Measurements from ENCODE around the gene PCDH9.
"Not testable (repeated sequence)": the region's sequence is repeated elsewhere in the genome, so short reads cannot be mapped to it uniquely, and the experiment has no call there.

Gene PCDH9

GRCh38 chr13:67122251-67122650, 107.9 kb downstream of the PCDH9 start:
- DNase-seq, result no peak

DNA sequence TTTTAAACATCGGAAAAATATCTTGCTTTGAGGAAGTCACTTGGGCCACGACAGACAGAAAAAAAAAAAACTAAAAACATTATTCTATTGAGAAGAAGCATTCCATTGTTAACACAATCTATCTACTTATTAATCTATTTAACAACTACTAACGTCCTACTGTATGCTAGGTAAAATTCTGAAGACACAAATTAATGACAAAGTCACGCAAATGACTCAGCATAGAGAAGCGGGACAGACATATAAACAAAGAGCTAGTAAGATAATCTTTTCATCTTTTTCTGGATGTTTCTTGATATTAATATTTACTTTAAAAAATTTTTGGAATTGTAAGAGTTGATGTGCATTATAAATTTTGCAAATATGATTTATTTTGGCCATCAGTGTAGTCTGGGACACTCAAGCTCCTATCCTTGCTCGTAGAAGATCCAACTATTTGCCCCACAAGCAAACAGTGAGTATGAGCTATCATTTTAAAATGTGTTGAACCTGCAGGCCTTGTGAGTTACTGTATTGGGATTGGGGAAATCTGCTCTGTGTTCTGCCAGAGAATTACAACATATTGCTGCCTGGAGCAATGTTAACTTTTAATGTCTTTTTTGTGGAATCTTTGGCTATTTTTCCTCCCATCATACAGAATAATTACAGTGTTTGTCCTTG, 109.1 kb downstream of the PCDH9 start:
- no peak for DNase-seq

DNA sequence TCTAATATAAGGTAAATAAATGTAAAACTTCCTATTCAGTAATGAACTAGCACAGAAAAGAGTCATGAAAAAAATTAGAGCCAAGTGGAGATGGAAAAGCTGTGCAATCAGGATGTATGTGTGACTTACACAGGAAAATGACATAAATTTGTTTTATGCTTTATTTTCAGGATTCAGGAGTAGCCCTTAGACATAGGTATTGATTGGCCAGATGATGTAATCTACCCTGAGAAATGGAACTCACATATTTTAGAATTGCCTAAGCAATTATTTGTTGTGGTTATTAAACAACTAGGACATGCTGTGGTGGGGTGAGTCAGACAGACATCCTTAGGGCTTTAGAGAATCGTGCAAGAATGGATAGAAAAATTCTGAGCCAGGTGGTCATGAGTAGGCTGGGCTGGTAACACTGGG, 110.6 kb downstream of the PCDH9 start:
- no peak for DNase-seq

DNA sequence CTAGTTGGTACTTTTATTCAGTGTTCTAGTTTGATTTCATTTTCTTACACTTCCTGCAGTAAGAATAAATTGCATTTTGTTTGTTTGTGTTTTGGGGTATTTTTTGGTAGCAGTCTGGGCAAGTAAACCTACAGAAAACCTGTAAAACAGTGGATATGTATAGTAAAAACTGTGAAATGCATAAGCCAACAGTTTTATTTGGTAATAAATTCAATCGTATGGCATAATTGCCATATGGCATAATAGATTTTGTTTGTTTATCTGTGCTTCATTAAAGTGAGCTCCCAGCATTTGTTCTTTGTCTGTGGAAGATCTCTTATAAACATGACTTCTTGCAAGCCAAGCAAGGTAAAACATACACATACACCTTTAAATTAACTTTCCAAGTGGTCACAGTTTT, 111.9 kb downstream of the PCDH9 start:
- DNase-seq, result no peak

DNA sequence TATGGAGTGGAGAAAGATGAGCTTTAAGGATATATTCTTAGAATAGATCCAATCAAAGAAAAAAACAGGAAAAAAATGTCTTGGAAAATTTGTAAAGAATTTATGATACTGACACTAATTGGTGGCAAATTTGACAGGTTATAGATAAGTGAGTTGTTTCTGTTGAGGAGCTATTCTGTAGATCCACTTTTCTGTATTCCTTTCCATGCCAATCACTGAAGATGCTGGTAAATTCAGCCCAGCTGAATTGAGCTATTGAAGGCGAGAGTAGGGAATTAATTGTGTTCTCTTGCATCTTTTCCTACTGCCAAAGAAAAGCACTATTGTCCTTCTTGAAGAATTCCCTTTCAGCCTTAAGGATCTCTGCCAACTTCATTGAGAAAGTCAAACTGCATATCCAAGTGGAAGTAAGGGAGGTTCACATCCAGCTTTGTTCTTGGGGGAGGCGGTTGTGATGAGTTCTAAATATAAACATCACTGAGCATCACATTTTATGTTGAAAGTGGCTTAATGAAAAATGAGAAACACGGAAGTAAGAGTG, 113.1 kb downstream of the PCDH9 start:
- no peak for DNase-seq

DNA sequence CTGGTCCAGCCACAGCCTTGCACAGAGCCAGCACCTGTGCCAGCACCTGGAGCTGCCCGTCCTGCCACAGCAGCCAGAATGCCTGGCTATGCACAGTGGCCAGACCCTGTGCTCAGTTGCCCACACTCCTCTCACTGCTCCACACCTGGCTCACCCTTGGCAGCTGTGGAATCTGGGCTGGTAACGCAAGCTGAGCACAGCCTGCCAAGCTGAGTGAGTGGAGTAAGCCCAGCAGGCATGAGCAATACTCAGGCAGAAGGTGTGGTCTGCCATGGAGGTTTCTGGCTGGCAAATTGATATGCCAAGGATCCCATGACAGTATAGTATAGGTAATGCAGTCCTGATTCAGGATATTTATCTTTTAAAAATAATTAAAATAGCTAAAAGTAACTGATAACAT, 122.2 kb downstream of the PCDH9 start:
- DNase-seq, result no peak

DNA sequence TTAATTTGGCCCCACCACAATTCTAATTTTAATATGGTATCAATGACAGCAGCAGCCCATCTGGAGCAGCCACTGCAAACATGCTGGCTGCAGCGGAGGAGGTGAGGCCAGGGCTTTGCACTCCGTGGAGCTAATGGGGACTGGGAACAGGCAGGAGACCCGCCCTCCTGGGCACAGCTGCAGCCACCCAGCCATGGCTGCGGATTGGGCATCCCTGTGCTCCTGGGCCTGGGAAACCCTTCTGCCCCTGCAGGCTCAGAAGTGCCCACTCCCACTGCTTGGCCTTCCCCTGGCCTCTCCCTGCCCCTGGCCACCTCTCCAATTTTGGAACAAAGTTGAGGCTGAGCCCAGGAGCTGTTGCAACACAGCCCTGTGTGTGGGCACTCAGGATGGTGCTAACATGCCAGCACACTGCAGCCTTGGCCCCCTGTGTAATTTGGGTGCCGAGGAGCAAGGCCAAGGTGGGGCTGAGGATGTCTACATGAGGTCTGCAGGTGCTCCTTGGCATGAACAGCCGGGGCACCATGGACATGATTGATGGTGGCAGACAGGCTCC, 123.6 kb downstream of the PCDH9 start:
- no peak for DNase-seq

DNA sequence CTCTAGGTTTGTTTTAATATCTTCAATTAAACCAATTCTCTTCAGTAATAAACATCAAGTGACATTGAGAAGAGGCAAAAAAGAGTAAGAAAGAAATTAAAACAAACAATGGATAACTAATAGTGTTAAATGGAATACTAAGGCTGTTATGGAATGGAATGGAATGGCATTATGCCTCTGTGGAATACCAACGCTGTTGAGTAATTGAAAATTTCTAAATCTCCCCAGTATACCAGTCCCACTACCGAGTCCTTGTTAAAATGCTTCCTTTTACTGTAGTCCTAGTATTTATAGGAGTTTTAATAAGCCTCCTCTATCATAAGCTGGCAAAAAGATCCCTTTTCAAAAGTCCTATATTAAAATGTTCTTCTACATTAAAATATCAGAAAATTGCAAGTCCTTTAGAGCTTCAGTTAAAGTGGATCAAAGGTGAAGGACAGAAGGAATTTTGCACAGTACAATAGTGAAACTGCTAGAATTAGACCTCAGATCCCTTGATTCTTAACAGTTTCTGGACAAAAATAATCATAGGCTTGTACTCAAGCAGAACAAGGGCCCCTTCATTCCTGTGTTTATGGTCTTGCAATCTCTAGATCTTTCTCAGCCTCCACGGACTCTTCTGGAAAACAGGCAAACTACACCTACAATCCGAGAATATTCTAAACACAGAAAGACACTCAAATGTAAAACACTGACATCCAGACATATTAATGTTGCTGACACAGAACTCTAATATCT, 128.2 kb downstream of the PCDH9 start:
- no peak for DNase-seq

DNA sequence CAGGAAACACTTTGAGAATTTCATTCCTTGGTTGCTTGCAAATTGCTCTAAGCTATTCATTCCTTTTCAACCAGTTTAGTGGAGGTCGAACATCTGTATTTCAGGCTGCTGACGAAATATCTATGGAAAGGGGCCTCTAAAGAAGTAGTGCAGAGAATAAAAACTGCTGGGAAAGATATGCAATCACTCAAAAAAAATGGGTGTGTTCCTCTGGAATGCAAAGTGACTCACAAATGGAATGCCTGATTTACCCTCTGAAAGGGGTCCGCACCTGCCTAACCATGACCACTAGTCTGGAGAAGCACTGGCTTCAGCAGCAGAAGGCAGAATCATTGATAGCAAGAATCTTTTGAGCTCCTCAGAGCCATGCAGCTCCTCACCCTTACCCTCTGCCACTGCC, 129.4 kb downstream of the PCDH9 start:
- no peak for DNase-seq

- DNase-seq, result no peak
Observed at GRCh38 chr13:67099494-67099893, 130.6 kb downstream of the PCDH9 start.

GRCh38 chr13:67097892-67098452, 132.2 kb downstream of the PCDH9 start:
- no peak for DNase-seq

DNA sequence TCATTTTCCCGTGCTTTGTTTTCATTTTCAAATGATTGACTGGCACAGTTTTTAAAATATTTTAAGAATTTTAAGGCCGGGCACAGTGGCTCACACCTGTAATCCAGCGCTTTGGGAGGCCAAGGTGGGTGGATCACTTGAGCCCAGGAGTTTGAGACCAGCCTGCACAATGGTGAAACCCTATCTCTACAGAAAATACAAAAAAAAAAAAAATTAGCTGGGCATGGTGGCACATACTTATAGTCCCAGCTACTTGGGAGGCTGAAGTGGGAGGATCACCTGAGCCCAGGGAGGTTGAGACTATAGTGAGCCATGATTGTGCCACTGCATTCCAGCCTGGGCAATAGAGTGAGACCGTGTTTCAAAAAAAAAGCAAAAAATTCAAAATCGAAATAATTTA, 133.2 kb downstream of the PCDH9 start:
- DNase-seq, result not testable (repeated sequence)

DNA sequence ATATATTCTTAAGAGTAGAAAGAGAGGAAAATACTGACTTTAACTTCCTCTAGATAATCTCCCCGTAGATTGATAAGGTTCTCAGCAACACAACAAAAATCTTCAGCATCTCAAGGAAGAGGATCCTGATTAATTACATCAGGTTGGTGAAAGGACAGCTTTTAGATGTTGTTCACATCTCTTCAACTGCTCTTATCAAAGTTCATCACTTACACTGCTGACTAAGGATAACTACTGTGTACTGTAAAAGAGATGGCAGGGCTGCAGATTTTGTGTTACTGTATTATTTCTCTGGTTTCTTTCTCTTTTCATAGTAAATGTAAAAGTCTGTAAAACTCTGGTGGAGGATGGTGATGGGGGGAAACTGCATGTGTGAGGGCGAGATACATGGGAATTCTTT, 133.7 kb downstream of the PCDH9 start:
- DNase-seq, result no peak

GRCh38 chr13:67095621-67096020, 134.5 kb downstream of the PCDH9 start:
- DNase-seq, result no peak

DNA sequence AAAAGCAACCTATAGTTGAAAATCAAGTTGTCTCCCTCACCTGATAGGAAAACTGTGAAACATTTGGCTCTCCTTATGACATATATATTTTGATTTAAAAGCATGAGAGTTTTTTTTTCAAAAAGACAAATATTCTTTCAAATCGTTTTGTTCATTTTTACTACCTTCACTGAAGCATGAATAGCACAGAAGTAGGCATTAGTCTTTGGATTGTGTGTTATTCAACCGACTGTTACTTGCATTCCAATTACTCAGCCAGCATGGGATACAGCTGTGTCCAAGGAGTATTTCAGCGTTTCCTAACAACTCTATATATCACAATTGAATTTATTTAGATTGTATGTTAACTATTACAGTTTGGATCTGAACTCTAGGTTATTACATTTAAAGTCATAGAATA, 135.2 kb downstream of the PCDH9 start:
- no peak for DNase-seq

DNA sequence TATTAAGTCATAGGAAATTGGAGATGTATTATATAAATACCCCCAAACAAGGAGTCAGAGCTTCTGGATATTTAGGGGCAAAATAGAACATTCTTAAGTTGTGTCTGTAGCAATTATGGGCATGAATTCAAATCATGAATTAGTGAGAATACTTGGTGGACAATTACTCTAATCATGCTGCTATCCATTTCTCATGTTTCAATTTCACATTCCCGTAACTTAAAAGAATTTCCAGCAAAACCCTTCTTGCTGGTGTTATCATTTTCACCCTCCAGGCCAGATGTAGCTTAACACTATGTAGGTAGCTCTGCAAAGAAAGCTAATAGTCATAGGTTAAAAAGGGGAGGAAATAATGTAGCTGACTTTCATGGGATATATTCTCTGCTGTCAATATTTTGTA, 136.1 kb downstream of the PCDH9 start:
- DNase-seq, result no peak

DNA sequence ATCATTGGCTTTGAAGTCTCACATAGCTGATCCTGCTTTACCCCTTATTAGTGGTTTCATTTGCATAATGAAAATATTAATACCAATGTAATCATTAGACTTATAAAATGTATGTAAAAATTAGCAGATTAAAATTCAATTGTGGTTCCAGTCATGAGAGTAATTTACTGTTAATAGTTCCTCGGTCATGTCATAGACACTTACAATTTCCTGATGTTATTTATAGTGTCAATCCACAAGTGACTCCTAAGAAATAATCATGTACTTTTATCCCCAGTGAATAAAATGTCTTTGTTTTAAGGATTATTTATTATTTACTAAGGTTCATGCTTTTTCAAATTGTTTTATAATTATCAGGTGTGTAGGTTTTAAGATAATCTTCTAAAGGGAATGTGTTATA, 138.5 kb downstream of the PCDH9 start:
- DNase-seq, result no peak

GRCh38 chr13:67090856-67091255, 139.3 kb downstream of the PCDH9 start:
- DNase-seq, result no peak

DNA sequence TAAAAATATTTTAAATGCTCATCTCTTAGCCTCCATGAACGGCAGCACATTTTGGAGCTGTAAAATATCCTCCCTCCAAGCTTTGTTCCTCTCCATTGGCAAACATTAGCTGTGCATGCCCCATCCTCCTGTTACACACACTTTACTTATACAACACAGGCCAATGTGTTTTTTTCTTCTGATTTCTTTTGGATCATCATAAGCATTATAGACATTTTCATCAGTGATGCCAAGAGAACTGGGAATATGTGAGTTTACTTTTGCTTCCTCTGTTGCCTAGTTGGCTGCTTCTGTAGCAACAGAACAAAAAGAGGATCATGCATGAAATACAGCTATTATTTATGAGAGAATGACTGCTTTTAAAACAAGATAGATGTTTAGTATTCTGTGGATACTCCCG, 142.6 kb downstream of the PCDH9 start:
- no peak for DNase-seq

DNA sequence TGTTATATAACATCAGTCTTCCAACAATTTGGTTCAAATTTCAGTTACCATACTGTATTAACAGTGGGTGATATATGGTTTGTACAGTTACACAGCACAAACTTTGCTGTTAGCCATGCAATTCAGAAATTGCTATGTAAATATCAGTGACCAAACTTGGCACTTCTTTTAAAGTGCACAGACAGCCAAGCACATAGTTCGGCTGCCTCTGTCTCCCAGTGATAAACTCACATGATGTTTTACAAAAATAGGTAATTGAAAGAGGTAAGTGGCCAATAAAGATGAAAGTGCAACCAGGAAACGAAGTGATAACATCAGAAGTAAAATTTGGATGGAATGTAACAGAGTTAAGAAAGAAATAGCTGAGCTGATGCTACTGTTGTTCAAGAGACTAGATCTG, 143.9 kb downstream of the PCDH9 start:
- no peak for DNase-seq

GRCh38 chr13:67084066-67084465, 146.1 kb downstream of the PCDH9 start:
- no peak for DNase-seq

- DNase-seq, result no peak
Observed at GRCh38 chr13:67083519-67083918, 146.6 kb downstream of the PCDH9 start.

GRCh38 chr13:67080351-67080750, 149.8 kb downstream of the PCDH9 start:
- DNase-seq, result no peak

- DNase-seq, result no peak
Observed at GRCh38 chr13:67078062-67078461, 152.1 kb downstream of the PCDH9 start.
